ENCODE data around the gene FITM1.

The FITM1 gene, protein sequence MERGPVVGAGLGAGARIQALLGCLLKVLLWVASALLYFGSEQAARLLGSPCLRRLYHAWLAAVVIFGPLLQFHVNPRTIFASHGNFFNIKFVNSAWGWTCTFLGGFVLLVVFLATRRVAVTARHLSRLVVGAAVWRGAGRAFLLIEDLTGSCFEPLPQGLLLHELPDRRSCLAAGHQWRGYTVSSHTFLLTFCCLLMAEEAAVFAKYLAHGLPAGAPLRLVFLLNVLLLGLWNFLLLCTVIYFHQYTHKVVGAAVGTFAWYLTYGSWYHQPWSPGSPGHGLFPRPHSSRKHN

DNA sequence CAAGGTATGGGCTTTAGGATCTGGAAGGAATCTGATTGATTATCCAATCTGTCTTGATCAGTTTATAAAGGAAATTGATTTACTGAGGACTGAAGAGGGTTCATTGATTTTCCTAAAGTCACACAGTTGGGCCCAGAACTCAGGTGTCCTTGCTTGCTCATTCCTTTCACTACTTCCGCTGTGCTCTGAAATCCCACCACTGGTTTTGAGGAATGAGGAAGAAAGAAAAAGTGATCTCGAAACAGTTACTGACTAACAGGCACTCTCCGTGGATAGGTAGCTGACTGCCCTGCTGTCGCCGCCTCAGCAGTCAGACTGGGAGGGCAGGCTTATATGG is at the start of gene FITM1:
Gene FITM1 (plus strand): TSS at position 280 of the 337 bp plus-strand sequence. CDS start 905 bp downstream, outside the sequence.
- no peak for DNase-seq (ENCODE audit: low read depth in 1 of 2, low spot score in 1 of 2)

DNA sequence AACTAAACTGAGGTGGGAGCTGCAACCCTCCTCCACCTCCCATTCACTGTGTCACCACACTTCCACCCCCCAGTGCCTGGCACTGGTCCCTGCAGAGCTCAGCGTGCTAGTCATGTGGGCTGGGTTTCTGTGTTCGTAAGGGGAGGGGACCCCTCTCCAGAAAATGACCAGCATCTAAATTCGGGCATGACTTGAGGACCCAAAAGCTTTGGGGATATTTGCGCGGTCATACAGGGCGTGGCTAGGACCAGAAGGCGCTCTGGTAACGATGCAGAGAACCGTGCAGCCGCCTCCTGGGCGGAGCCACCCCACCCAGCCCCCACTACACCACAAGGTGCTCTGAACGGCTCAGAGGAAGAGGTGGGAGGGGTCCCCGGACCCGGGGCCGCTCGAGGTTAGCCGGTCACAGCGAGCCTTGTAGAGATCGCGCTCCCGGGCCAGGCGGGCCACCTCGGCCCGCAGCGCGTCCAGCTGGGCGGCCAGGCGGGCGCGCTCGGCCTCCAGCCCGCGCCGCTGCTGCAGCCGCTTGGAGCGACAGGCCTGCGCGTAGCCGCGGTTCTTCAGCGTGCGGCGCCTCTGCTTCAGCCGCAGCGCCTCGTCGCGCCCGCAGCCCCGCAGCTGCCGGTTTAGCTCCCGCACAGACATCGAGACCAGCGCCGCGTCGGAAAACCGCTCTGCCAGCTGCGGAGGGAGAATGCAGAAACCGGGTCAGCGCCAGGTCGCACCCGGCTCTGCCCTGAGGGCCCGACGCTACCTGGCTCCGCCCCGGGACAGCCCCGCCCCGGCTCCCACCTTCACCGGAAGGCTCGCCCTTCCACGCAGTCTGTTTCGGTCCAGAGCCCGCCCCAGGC is 49.3 kb upstream of the FITM1 start:
- peak; percentile 39 to 58 for DNase-seq (ENCODE audit: low read depth in 1 of 2, low spot score in 1 of 2)

DNA sequence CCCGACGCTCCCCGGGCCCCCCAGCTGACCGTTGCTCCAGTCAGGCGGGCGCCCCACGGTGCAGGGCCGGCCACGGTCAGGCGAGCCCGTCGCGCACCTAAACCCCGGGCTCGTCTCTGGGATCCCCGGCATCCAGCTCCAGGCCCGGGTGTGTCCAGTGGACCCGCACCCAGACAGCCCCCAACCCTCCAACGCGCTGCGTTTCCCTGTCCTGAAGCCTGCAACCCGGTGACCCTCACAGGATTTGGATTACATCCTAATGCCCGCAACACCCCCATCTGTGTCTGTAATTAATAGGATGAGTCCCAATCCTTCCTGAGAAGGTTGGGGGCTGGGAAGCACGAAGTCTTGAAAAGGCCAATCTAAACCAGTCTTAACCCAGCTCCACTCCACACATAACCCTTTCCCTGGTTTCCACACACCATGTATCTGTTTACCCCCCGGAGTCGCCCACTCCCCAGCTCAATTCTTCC is 48.7 kb upstream of the FITM1 start:
- no peak for DNase-seq (ENCODE audit: low read depth in 1 of 2, low spot score in 1 of 2)

DNA sequence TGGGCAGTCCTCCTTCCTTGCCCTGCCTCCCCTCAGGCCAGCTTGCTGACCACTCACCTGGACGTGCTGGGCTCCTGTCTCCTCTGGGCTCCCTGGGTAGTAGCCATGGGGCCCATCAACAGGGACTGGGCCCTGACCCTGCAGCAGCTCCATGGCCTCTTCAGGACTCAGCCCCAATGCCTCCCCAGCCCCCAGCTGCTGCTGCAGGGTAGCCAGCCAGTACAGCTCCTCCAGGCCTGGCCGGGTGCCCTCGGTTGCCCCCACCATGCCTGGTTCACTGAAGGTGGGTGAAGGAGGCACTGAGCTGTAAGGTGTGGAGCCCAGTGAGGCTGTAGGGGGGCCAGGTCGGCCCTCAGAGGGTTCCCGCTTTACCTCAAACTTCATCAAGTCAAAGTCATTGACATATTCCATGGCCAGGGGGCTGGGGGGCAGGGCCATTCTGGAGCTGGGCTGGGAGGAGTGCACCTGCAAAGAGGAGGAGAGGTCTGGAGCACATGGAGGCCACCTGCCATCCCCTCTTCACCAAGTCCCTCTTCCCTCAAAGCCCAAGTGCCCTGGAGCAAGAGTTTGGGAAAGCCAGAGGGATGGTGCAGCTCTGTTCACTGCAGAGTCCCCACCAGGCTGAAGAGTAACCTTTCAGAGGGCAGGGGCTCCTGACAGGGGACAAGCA is 47.9 kb upstream of the FITM1 start:
- DNase-seq (ENCODE audit: low read depth in 1 of 2, low spot score in 1 of 2), result no peak

DNA sequence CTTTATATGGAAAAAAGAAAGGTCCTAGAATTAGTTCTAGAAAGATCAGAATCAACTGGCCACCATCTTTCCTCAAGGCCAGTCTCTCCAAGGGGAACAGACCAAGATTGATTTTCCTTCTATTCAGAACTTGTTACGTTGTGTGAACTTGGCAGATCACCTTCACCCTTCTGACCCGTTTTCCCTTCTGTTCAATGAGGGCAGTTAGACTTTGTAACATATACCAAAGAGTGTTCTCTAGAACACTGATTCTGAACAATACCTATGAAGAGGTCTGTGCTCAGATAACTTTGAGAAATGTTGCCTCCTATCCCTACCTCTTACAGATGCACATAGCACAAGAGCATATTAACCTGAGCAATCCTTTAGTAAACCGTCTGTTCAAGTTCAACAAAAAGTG is 47.0 kb upstream of the FITM1 start:
- DNase-seq (ENCODE audit: low read depth in 1 of 2, low spot score in 1 of 2), result no peak

DNA sequence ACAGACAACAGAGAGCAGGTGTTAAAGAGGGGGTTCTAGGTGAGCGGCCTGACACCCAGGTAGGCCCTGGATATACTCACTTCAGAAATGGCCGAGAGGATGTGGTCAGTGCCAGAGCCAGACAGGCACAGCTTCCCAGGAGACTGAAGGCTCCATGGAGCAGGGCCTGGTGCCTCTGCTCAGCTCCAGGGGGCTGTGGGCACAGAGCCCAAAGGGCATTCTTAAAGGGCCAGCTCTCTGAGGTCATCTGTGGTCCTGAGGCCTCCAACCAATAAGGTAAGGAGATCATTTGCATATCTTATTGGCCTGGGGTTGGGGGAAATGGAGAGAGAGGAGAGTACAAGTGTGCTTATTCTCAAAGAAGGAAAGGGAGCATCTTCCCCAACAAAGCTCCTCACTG is 46.0 kb upstream of the FITM1 start:
- no peak for DNase-seq (ENCODE audit: low read depth in 1 of 2, low spot score in 1 of 2)

DNA sequence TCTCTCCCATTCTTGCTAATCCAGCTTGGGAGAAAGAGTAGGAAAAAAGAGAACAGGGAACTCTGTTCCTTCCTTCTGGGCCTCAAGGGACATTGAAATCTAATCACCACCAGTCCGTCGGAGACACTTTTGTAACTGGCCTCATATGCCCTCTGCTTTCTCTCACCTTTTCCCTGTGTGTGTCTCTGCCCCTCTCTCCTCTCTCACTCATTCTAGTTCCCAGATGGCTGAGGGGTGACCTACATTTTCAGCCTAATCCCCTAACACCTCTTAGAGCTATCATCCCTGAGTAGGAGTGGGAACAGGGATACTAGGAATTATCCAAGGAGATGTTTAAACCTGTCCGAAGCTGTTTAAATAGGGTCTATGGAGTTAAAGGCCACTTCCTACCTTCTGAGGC is 45.2 kb upstream of the FITM1 start:
- DNase-seq (ENCODE audit: low read depth in 1 of 2, low spot score in 1 of 2), result no peak

DNA sequence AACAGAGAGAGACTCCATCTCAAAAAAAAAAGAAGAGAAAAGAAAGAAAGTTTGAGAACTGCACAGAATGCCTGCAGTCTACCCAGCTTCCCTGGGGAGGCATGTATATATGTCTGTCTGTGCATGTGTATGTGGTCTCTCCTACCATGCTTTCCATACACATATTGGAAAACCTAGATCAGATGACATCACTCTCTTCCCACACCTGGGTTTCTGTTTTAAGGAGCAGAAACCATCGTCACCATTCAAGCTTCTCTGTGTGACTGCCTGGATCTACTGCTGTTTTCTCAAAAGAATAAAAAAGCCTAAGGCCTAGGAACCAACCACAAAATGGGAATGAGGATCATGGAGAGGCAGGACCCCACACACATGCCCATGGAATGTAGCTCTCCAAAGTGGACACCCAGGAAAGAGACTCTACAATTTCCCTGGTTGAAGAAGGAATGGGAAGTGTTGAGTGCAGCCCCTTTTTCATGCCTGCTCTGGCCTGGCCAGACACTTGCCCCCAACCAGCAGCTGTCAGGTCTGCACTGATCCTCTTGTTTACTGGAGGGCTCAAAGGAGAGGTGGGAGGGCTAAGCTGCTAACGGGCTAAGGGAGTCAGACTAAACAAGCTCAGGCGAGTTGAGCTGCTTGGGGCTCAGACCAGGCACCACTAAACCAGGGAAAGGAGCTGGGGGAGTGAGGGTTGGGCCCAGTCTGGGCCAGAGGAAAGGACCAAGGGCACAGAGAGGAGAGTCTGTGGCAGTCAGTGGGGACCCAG is 44.1 kb upstream of the FITM1 start:
- no peak for DNase-seq (ENCODE audit: low read depth in 1 of 2, low spot score in 1 of 2)

DNA sequence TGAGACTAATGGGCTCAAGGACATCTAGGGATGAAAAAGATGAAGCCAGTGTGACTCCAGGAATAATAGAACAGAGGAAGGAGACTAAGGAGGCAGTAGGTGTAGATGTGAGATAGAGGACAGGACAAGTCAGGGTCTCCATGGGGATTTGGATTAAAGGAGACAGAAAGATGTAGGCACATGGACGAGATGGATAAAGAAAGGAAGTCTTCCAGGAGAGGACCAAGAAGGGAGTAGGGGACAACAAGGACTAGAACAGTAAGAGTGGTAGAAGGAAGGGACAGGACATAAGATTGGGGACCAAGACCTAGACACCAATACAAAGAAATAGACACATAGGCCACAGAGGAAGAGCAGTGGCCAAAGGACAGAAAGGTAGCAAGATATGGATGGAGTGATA is 43.5 kb upstream of the FITM1 start:
- DNase-seq (ENCODE audit: low read depth in 1 of 2, low spot score in 1 of 2), result no peak

DNA sequence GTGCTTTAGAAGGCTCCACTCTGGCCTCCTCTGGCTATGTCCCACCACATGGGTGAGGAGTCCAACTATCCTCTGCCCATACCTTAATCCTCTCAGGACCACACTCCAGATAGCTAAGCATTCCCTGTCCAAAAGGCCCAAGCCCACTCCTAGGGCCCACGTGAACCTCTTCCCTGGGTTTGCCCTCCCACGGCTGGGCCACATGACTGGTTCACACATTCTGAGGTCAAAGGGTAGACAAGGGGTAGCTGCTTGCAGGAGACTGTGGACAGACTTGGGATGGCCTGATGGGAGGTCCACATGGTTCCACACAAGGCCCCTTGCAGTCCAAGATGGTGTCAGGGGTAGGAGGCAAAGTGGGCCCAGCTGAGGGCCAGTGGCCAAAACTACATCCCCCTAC is 42.4 kb upstream of the FITM1 start:
- no peak for DNase-seq (ENCODE audit: low read depth in 1 of 2, low spot score in 1 of 2)

DNA sequence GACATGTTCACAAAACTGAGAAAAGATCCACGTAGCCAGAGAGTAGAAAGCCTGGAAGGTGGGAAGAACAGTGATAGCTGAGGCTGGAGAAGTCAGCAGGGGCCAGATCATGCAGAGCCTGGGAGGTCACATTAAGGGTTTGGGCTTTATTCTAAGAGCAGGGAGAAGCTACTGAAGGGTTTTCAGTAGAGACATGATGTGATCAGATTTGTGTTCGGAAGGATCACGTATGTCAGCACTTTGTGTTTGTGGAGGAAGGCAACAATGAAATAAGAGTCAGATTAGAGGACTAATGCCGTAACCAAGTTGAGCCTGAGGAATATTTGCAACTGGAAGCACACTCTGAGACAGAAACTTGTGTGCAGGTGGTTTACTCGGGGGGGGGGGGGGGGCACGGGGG is 40.6 kb upstream of the FITM1 start:
- DNase-seq (ENCODE audit: low read depth in 1 of 2, low spot score in 1 of 2), result no peak

DNA sequence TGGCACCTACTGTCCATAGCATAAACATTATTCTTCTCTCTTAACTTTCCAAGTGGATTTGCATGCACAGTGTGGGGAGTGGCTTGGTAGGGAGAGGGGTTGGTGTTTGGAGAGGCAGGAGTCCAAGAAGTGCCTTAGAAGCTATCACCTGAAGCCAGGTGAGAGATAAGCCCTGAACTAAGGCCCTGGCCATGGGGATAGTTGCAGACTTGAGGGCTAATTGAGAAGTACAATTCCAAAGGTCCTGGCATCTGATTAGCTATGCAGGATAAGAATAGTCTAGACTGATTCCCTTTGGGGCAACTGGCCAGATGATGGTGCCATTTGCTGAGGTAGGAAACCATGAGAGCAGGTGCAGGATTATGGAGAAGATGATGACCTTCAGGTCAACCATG is 38.4 kb upstream of the FITM1 start:
- DNase-seq (ENCODE audit: low read depth in 1 of 2, low spot score in 1 of 2), result no peak

DNA sequence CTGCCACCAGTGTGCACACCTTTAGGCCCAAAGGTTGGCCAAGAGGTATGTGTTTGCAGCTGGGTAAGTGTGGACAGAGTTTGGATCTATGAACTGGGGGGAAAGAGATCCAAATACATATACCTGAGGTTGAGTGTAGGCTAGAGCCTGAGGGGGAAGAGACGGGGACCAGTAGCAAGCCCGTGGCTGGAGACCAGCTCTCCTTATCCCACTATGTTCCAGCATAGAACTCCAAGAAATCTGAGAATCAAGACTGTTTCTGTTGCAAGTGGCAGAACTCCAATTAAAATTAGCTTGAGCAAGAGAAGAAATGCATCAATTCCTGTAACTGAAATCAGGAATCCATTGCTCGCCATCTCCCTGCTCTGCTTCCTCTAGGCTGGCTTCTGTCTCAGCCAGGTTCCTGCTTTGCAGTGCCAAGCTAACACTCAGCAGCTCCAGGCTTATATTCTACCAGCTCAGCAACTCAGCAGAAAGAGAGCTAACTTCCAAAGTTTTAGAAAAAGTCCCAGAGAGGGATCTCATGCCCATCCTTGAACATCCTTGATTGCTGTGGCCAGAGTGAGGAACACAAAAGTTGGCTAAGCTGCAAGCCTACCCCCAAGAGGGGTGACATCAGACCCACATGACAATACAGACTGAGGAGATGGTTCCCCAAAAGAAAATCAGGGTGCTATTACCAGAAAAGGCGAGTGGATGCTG is 37.8 kb upstream of the FITM1 start:
- no peak for DNase-seq (ENCODE audit: low read depth in 1 of 2, low spot score in 1 of 2)

DNA sequence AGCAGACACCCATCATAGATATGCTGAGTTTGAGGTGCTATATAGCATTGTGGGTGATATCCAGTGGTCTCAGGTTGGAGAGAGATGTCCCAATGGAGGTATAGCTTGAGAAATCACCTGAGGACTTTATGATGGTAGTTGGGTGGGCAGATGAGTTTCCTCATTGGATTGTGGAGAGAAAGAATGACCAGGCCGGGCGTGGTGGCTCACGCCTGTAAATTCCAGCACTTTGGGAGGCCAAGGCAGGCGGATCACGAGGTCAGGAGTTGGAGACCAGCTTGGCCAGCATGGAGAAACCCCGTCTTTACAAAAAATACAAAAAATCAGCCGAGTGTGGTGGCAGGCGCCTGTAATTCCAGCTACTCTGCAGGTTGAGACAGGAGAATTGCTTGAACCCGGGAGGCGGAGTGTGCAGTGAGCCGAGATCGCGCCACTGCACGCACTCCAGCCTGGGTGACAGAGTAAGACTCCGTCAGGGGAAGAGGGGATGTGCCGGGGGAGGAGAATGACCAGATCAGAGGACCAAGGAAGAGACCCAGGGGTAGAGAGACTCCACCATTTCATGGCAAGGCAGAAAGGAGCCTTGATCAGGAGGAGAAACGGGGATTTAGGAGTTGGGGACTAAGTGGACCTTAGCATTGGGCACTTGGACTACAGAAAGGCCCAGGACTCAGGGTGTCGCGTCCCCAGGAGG is 37.1 kb upstream of the FITM1 start:
- DNase-seq (ENCODE audit: low read depth in 1 of 2, low spot score in 1 of 2), result no peak

DNA sequence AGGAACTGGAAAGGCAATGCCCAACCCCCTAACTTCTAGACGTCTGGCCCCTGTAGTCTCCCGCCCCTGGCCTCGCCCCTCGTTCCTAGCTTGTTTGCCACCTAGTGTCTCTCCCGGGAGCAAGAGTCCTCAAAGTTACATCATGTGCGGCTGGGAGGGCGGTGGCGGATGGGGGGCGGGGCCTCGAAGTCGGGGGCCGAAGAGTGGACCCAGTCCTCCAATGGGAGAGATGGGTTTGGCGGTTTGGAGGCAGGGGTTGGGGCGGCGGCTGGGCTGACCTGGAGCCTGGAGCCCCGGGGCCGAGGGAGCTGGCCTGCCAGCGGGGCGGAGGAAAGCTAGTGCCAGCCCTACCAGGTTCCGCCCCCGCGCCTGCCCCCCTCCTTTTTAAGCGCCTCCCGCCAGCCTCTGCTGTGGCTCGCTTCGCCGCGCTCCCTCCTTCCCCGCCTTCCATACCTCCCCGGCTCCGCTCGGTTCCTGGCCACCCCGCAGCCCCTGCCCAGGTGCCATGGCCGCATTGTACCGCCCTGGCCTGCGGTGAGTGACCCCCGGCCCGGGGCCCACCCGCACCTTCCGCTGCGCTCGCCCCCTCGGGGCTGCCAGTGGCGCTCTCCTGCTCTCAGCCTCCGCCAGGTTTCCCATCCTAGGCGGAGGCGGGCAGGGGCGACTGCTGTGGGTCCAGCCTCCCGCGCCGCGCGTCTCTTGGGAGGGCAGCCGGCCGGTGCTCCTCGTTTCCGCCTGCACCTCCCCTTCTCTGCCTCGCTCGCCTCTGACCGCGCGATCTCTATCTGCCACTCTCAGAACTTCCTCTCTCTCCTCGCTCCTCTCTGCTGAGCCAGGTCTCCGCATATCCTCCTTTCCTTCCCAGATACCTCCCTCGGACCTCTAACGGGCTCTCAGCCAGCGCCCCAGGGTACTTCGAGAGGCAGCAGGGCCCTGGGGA is 36.3 kb upstream of the FITM1 start, which contains the start of gene PCK2:
Gene PCK2 (plus strand): TSS at position 411 of the 940 bp plus-strand sequence. CDS start 95 bp downstream, at position 506.
- DNase-seq (ENCODE audit: low read depth in 1 of 2, low spot score in 1 of 2), result peak; percentile 45 to 77

DNA sequence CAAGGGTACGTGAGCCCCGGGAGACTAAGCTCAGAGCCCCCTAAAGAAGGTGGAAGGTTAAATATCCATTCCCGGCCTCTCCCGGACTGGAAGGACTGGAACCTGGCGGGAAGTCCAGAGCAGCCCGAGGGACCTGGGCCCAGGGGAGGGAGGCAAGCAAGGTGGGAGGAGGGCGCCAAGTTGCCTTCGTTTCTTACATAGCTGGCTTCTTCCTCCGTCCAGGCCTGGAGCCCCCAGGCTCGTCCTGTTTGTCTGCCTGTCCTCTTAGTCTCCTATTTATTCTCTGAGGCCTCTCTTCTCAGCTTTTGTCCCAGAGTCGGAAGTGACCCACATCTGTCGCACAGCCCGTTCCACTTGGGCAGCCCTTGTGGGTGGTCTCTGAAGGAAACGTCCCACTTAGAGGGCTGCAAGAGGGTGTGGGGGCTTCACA is 35.6 kb upstream of the FITM1 start:
- DNase-seq (ENCODE audit: low read depth in 1 of 2, low spot score in 1 of 2), result no peak

DNA sequence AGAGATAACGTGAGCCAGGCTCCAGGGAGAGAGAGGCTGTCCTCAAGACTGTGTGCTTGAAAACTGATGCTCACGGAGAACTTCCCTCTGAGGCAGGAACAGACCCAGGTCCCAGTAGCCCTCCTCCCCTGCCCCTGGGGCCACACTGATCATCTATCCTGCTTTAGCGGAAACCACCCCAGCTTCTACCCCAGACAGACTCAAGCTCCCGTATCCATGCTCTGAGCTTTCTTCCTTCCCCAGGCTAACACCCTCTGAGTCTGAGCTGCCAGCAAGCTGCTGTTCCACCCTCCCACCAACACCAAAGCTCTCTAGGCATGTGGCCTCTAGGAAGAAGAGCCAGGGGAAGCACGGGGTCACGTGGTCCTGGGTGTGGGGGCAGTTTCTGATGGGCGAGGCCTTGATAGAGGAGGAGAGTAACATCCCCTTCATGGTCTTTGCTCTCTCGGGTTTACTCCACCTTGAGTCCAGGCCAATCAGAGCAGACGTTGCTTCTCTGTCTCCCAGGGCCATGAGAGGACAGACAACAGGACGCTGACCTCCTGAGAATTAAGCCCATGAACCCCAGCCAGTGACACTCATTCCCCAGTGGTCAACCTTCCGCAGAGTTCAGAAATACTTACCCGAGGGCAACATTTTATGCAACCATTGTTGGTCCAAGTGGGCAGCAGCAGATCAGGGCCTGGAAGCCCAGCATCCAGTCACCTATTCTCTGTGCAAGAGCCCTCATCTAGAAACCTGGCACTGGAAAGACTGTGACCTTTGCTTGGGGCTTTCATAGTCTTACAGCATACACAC is 35.0 kb upstream of the FITM1 start:
- peak in 1 of 2 donors; percentile 48 for DNase-seq (ENCODE audit: low read depth in 1 of 2, low spot score in 1 of 2)

Data from stimulated activated CD4-positive, alpha-beta T cell treated with anti-CD3 and anti-CD28 coated beads, Interleukin-15, amount 100 ng/mL, for 1 hour (primary cell).